ENCODE measurements around the gene CAPN9.

Gene CAPN9

GRCh38 chr1:230797376-230797920 lies 50.3 kb downstream of the CAPN9 start:
- TF ChIP-seq ARNTL (CRISPR knock-in tag; IDR thresholded peaks at IDR 0.05; ENCODE audit: borderline replicate concordance, low read depth) (no peak), CSRNP3 (CRISPR knock-in tag; IDR thresholded peaks at IDR 0.05) (no peak), RARB (CRISPR knock-in tag; IDR thresholded peaks at IDR 0.05) (no peak), CSDC2 (CRISPR knock-in tag; IDR thresholded peaks at IDR 0.05) (no peak), SNAI2 (CRISPR knock-in tag; IDR thresholded peaks at IDR 0.05) (no peak), TOX (CRISPR knock-in tag; IDR thresholded peaks at IDR 0.05; ENCODE audit: borderline replicate concordance) (no peak), ZNF70 (CRISPR knock-in tag; IDR thresholded peaks at IDR 0.05) (no peak)
- no peak for ATAC-seq

GRCh38 chr1:230797942-230798365 lies 50.8 kb downstream of the CAPN9 start:
- ATAC-seq, result peak; percentile 93

More at GRCh38 chr1:230797942-230798365, 50.8 kb downstream of the CAPN9 start:
- TF ChIP-seq RARB (CRISPR knock-in tag; IDR thresholded peaks at IDR 0.05) (no peak), OSR1 (CRISPR knock-in tag; IDR thresholded peaks at IDR 0.05) (no peak), ZNF565 (CRISPR knock-in tag; conservative IDR thresholded peaks at IDR 0.05; ENCODE audit: low read depth) (no peak), CREB5 (CRISPR knock-in tag; IDR thresholded peaks at IDR 0.05; ENCODE audit: low read depth) (no peak), ISL1 (CRISPR knock-in tag; IDR thresholded peaks at IDR 0.05) (no peak), SNAI2 (CRISPR knock-in tag; IDR thresholded peaks at IDR 0.05) (no peak), CSRNP3 (CRISPR knock-in tag; IDR thresholded peaks at IDR 0.05) (no peak), POU6F1 (CRISPR knock-in tag; IDR thresholded peaks at IDR 0.05; ENCODE audit: borderline replicate concordance, low read depth) (no peak), CSDC2 (CRISPR knock-in tag; IDR thresholded peaks at IDR 0.05) (no peak), TCF4 (CRISPR knock-in tag; IDR thresholded peaks at IDR 0.05; ENCODE audit: borderline replicate concordance) (no peak), BACH2 (CRISPR knock-in tag; IDR thresholded peaks at IDR 0.05; ENCODE audit: borderline replicate concordance) (no peak), ARNTL (CRISPR knock-in tag; IDR thresholded peaks at IDR 0.05; ENCODE audit: borderline replicate concordance, low read depth) (no peak), ZFP3 (CRISPR knock-in tag; IDR thresholded peaks at IDR 0.05) (no peak), PPARA (CRISPR knock-in tag; IDR thresholded peaks at IDR 0.05; ENCODE audit: borderline replicate concordance) (no peak), ESRRG (CRISPR knock-in tag; IDR thresholded peaks at IDR 0.05) (no peak), TSHZ2 (CRISPR knock-in tag; IDR thresholded peaks at IDR 0.05) (no peak), ZNF8 (CRISPR knock-in tag; IDR thresholded peaks at IDR 0.05) (no peak), ZC3H10 (CRISPR knock-in tag; IDR thresholded peaks at IDR 0.05) (no peak)
